ENCODE data around the gene UPF2.
A peak's percentile ranks its signal among the peaks of the same experiment; 100 is the strongest.

Gene UPF2

GRCh38 chr10:11885437-11886137 is 157.0 kb downstream of the UPF2 start:
- DNase-seq (ENCODE audit: low read depth in 2 of 3, low spot score in 1 of 3), result no peak

- no peak for DNase-seq (ENCODE audit: low read depth in 2 of 3, low spot score in 1 of 3)
These were observed 157.7 kb downstream of the UPF2 start for GRCh38 chr10:11884706-11885423.

GRCh38 chr10:11882646-11883375 is 159.8 kb downstream of the UPF2 start:
- DNase-seq (ENCODE audit: low read depth in 2 of 3, low spot score in 1 of 3), result no peak

- DNase-seq (ENCODE audit: low read depth in 2 of 3, low spot score in 1 of 3), result no peak
These were observed 160.9 kb downstream of the UPF2 start for GRCh38 chr10:11881477-11882417.

GRCh38 chr10:11881030-11881476 is 161.6 kb downstream of the UPF2 start:
- DNase-seq (ENCODE audit: low read depth in 2 of 3, low spot score in 1 of 3), result no peak

GRCh38 chr10:11880151-11881029 is 162.2 kb downstream of the UPF2 start:
- DNase-seq (ENCODE audit: low read depth in 2 of 3, low spot score in 1 of 3), result no peak

- no peak for DNase-seq (ENCODE audit: low read depth in 2 of 3, low spot score in 1 of 3)
These were observed 163.1 kb downstream of the UPF2 start for GRCh38 chr10:11879387-11880094.

GRCh38 chr10:11878776-11879175 is 163.8 kb downstream of the UPF2 start:
- no peak for DNase-seq (ENCODE audit: low read depth in 2 of 3, low spot score in 1 of 3)

GRCh38 chr10:11877591-11877905 is 165.1 kb downstream of the UPF2 start:
- DNase-seq (ENCODE audit: low read depth in 2 of 3, low spot score in 1 of 3), result no peak

GRCh38 chr10:11876805-11877590 is 165.6 kb downstream of the UPF2 start:
- no peak for DNase-seq (ENCODE audit: low read depth in 2 of 3, low spot score in 1 of 3)

- DNase-seq (ENCODE audit: low read depth in 2 of 3, low spot score in 1 of 3), result no peak
These were observed 166.3 kb downstream of the UPF2 start for GRCh38 chr10:11876324-11876723.

GRCh38 chr10:11875494-11876281 is 166.9 kb downstream of the UPF2 start:
- DNase-seq (ENCODE audit: low read depth in 2 of 3, low spot score in 1 of 3), result no peak

GRCh38 chr10:11874568-11875493 is 167.8 kb downstream of the UPF2 start:
- DNase-seq (ENCODE audit: low read depth in 2 of 3, low spot score in 1 of 3), result peak; percentile 10 to 15 (median 12)

GRCh38 chr10:11871466-11871865 is 171.1 kb downstream of the UPF2 start:
- DNase-seq (ENCODE audit: low read depth in 2 of 3, low spot score in 1 of 3), result no peak

GRCh38 chr10:11870900-11871400 is 171.7 kb downstream of the UPF2 start:
- DNase-seq (ENCODE audit: low read depth in 2 of 3, low spot score in 1 of 3), result no peak

GRCh38 chr10:11870461-11870780 is 172.2 kb downstream of the UPF2 start:
- no peak for DNase-seq (ENCODE audit: low read depth in 2 of 3, low spot score in 1 of 3)
